ENCODE measurements around the gene UMODL1. TPM values are rescaled to one million over a fixed set of nuclear protein-coding genes. Genes with fewer than 3 reads are reported as not detected.

Gene UMODL1
- total RNA-seq, 3 donors from 2014 or later (not counting 1 experiment from before 2014, with no cell fraction given) = 0.14 to 0.28 TPM; not detected in 1

DNA sequence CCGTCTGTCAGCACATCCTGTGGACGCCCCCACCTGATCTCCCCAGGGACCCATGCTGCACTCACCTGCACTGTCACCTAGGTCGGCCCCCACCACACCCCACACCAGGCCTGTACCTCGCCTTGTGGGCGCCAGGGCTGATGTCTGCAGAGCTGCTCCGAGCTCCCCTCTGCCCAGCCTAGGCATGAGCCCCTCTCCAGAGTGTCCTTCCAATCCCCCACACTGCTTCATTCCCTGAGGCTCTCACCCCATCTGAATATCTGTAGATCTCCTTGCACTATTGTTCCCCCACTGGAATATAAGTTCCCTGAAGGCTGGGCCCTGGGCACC is 12.2 kb downstream of the UMODL1 start:
- Histone ChIP-seq H3K4me3 (ENCODE audit: low read length) (no peak overlapping the region), H3K27ac (ENCODE audit: low read length) (no peak overlapping the region), H3K4me1 (ENCODE audit: control insufficient read depth, insufficient read depth, low read length) (peaks cover 16% of the 10 kb centered on the region), H3K9me3 (ENCODE audit: control insufficient read depth, insufficient read depth, low read length) (no peaks in the 10 kb centered on the region), H3K27me3 (ENCODE audit: control insufficient read depth, insufficient read depth, low read length) (peaks cover 5% of the 10 kb centered on the region), H3K36me3 (ENCODE audit: control insufficient read depth, insufficient read depth, low read length) (no peaks in the 10 kb centered on the region)
- Mint-ChIP-seq H3K27me3 (ENCODE audit: low read depth in 2 of 2) (peaks cover 16 to 38% of the 10 kb centered on the region in 2 donors), H3K27ac (no peak overlapping the region), H3K36me3 (no peaks in the 10 kb centered on the region), H3K4me1 (peaks cover 0 to 5% of the 10 kb centered on the region in 2 donors), H3K9me3 (no peaks in the 10 kb centered on the region), H3K4me3 (no peak overlapping the region)
- TF ChIP-seq, protein P1, sequence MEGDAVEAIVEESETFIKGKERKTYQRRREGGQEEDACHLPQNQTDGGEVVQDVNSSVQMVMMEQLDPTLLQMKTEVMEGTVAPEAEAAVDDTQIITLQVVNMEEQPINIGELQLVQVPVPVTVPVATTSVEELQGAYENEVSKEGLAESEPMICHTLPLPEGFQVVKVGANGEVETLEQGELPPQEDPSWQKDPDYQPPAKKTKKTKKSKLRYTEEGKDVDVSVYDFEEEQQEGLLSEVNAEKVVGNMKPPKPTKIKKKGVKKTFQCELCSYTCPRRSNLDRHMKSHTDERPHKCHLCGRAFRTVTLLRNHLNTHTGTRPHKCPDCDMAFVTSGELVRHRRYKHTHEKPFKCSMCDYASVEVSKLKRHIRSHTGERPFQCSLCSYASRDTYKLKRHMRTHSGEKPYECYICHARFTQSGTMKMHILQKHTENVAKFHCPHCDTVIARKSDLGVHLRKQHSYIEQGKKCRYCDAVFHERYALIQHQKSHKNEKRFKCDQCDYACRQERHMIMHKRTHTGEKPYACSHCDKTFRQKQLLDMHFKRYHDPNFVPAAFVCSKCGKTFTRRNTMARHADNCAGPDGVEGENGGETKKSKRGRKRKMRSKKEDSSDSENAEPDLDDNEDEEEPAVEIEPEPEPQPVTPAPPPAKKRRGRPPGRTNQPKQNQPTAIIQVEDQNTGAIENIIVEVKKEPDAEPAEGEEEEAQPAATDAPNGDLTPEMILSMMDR (IDR thresholded peaks at IDR 0.05) = no peak
- intact Hi-C loops (cut with micrococcal nuclease) = no loop called here
- no peak for ATAC-seq
- no peak for DNase-seq
- WGBS (ENCODE audit: insufficient coverage) = 82% methylated on average over 6 of the region's 6 CpGs

DNA sequence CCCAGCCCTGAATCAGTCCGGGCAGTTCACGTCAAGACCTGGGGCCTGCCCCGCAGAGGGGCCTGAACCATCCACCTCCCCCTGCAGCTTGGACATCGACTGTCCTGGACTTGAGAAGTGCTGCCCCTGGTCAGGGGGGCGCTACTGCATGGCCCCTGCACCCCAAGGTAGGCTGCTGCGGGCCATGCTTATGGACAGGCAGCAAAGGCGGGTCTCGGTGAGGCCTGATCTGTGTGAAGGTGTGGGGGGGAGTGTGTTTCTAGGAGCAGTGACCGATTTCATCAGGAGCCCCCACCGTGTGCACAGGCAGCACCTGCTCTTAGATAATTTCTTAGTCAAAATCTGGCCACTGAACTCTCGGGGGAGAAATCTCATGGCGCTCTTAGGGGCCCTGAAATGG is 13.0 kb downstream of the UMODL1 start:
- peaks cover 6 to 12% of the 10 kb centered on the region in 2 donors for H3K4me1 Mint-ChIP-seq
- WGBS (ENCODE audit: insufficient coverage) = 88% methylated on average over 12 of the region's 12 CpGs
- H3K9me3 ChIP-seq (ENCODE audit: control insufficient read depth, insufficient read depth, low read length) = no peaks in the 10 kb centered on the region

DNA sequence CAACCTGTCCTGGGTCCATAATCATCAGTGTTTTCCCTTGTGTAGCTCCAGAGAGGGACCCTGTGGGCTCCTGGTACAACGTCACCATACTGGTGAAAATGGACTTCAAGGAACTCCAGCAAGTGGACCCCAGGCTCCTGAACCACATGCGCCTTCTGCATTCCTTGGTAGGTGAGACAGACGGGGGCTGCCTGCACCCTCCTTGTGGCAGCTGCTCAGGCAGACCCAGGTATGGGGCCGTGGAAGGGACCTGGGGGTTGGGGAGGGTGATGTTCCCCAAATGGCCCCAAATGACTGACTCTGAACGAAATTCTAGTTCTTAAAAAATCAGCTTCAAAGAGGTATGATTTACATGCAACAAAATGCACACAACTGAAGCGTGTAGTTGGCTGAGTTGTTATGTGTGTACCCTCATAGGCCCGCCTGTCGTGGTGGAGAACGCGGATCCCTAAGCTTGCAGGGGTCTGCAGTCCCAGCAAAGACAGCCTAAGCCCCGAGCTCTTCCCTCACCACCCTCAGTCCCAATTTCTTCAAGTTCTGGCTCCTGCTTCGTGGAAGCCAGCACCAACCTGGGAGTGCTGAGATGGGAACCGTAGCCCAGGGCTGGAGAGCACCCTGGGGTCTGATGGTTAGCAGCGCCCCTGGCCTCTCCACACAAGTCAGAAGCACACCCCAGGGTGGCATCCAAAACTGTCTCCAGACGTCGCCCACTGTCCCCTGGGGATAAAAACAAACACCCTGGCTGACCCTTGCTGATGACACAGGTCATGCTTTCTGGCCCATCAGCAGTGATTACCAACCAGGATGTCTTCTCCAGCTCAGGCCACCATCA is 14.3 kb downstream of the UMODL1 start:
- Mint-ChIP-seq H3K9me3 (no peaks in the 10 kb centered on the region), H3K36me3 (no peaks in the 10 kb centered on the region), H3K27ac (no peak overlapping the region), H3K27me3 (ENCODE audit: low read depth in 2 of 2) (peaks cover 18 to 41% of the 10 kb centered on the region in 2 donors), H3K4me3 (no peak overlapping the region), H3K4me1 (peaks cover 18 to 26% of the 10 kb centered on the region in 2 donors)
- intact Hi-C loops (cut with micrococcal nuclease) = no loop called here
- 88% methylated on average over 16 of the region's 16 CpGs for WGBS (ENCODE audit: insufficient coverage)
- ATAC-seq (no peak), DNase-seq (no peak)
- peaks cover 7% of the 10 kb centered on the region for H3K27me3 ChIP-seq (ENCODE audit: control insufficient read depth, insufficient read depth, low read length)
- peaks cover 24% of the 10 kb centered on the region for H3K4me1 ChIP-seq (ENCODE audit: control insufficient read depth, insufficient read depth, low read length)
- no peaks in the 10 kb centered on the region for H3K9me3 ChIP-seq (ENCODE audit: control insufficient read depth, insufficient read depth, low read length)
- TF ChIP-seq, protein P1 (IDR thresholded peaks at IDR 0.05) = no peak
- H3K36me3 ChIP-seq (ENCODE audit: control insufficient read depth, insufficient read depth, low read length) = no peaks in the 10 kb centered on the region
- H3K4me3 ChIP-seq (ENCODE audit: low read length) = no peak overlapping the region
- H3K27ac ChIP-seq (ENCODE audit: low read length) = no peak overlapping the region

More for the DNA sequence above, 13.0 kb downstream of the UMODL1 start:
- TF ChIP-seq, protein P1 (IDR thresholded peaks at IDR 0.05) = no peak
- intact Hi-C loops (cut with micrococcal nuclease) = no loop called here
- Histone ChIP-seq H3K4me1 (ENCODE audit: control insufficient read depth, insufficient read depth, low read length) (peaks cover 18% of the 10 kb centered on the region), H3K27ac (ENCODE audit: low read length) (no peak overlapping the region), H3K36me3 (ENCODE audit: control insufficient read depth, insufficient read depth, low read length) (no peaks in the 10 kb centered on the region), H3K4me3 (ENCODE audit: low read length) (no peak overlapping the region), H3K27me3 (ENCODE audit: control insufficient read depth, insufficient read depth, low read length) (peaks cover 7% of the 10 kb centered on the region)
- H3K36me3 Mint-ChIP-seq = no peaks in the 10 kb centered on the region
- DNase-seq = no peak
- ATAC-seq = no peak
- peaks cover 22 to 46% of the 10 kb centered on the region in 2 donors for H3K27me3 Mint-ChIP-seq (ENCODE audit: low read depth in 2 of 2)
- H3K9me3 Mint-ChIP-seq = no peaks in the 10 kb centered on the region
- no peak overlapping the region for H3K4me3 Mint-ChIP-seq
- no peak overlapping the region for H3K27ac Mint-ChIP-seq
